ENCODE measurements around the gene TMEM236.

TMEM236 gene

DNA sequence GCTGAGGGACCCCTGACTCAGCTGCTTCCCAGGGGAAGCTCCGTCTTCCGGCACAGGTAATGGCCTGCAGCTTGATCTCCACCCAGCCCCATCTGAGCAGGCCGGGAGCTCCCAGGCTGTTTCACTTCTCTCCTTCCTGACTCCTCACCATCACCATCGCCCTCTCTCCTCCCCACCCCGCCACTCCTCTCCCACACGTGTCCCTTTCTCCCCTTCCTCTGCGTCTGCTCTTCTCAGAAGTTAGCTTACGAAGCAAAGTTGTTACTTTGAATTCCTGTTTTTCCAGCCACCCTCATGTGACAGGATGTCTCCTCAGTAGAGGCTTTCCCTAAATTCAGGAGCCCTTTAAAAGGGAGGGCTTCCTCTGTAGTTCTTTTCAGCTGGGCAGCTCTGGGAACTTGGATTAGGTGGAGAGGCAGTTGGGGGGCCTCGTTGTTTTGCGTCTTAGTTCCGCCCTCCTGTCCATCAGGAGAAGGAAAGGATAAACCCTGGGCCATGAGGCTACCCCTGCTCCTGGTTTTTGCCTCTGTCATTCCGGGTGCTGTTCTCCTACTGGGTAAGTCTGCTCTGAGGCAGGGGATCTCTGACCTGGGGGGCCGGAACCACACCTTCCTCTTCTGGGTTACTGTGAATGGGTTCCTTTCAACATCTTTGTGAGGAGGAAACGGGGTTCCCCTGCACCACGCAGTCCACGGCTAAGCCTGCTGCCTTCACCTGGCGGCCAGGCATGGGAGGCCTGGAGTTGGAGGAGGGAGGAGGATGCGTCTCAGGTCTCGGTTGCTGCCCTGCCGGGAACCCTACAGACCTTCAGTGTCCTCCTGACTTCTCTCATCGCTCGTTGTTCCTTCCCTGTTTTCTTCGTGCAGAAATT lies 57.2 kb downstream of the TMEM236 start, which contains the start of gene MRC1:
TSS of gene MRC1 (plus strand) at position 378 of the 871 bp plus-strand sequence. CDS start at position 496, 118 bp downstream.
- no peak for TF ChIP-seq ZBTB7A (IDR thresholded peaks at IDR 0.05; ENCODE audit: low read depth)
- TF ChIP-seq FOXM1 (IDR thresholded peaks at IDR 0.05; ENCODE audit: borderline replicate concordance, low read depth), result no peak
- TF ChIP-seq, protein P1, sequence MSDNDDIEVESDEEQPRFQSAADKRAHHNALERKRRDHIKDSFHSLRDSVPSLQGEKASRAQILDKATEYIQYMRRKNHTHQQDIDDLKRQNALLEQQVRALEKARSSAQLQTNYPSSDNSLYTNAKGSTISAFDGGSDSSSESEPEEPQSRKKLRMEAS (IDR thresholded peaks at IDR 0.05), result no peak
- TF ChIP-seq, protein P2, sequence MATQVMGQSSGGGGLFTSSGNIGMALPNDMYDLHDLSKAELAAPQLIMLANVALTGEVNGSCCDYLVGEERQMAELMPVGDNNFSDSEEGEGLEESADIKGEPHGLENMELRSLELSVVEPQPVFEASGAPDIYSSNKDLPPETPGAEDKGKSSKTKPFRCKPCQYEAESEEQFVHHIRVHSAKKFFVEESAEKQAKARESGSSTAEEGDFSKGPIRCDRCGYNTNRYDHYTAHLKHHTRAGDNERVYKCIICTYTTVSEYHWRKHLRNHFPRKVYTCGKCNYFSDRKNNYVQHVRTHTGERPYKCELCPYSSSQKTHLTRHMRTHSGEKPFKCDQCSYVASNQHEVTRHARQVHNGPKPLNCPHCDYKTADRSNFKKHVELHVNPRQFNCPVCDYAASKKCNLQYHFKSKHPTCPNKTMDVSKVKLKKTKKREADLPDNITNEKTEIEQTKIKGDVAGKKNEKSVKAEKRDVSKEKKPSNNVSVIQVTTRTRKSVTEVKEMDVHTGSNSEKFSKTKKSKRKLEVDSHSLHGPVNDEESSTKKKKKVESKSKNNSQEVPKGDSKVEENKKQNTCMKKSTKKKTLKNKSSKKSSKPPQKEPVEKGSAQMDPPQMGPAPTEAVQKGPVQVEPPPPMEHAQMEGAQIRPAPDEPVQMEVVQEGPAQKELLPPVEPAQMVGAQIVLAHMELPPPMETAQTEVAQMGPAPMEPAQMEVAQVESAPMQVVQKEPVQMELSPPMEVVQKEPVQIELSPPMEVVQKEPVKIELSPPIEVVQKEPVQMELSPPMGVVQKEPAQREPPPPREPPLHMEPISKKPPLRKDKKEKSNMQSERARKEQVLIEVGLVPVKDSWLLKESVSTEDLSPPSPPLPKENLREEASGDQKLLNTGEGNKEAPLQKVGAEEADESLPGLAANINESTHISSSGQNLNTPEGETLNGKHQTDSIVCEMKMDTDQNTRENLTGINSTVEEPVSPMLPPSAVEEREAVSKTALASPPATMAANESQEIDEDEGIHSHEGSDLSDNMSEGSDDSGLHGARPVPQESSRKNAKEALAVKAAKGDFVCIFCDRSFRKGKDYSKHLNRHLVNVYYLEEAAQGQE (IDR thresholded peaks at IDR 0.05; ENCODE audit: low read depth), result no peak
- TF ChIP-seq CREB1 (IDR thresholded peaks at IDR 0.05; ENCODE audit: low read depth), result no peak

DNA sequence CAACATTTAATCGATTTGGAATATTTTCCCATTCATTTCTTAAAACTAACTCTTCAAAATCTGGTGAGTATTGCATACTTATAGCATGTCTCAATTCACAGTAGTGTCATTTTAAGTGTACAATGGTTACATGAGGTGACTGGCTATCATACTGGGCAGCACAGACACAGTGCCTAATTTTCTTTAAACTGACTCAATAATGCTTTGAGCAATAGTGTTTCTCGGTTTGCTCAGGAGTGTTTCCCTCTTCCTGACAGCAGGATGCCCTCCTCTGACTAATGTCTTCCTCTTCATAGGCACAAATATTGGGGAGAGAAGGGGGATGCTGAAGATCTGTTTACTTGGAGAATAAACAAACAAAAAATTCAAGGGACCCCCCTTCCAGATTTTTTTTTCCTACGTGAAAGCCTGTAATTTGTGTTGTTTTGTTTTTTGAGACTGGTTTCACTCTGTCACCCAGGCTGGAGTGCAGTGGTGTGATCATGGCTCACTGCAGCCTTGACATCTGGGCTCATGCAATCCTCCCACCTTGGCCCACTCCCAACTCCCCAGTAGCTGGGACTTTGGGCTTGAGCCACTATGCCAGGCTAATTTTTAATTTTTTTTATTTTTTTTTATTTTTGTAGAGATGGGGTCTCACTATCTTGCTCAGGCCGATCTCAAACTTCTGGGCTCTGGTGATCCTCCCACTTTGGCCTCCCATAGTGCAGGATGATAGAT lies 59.3 kb downstream of the TMEM236 start:
- TF ChIP-seq, protein P1 (IDR thresholded peaks at IDR 0.05), result no peak

DNA sequence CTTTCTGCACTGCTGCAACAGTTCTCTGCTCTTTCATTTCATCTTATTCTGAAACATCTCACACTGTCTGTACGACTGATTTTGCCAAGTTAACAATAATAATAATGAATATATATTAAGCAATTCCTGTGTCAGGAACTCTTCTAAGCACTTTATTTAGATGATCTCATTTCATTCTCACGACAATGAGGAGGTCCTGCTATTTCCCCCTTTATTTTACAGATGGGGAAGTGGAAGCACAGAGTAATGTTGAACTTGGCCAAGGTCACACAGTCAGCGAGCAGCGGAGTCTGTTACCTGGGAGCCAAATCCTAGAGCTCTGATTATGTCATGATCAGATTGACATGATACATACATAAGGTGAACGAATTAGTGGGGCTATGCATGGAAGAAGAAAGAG lies 63.0 kb downstream of the TMEM236 start:
- TF ChIP-seq, protein P2 (IDR thresholded peaks at IDR 0.05; ENCODE audit: low read depth), result no peak
- TF ChIP-seq NFIC (IDR thresholded peaks at IDR 0.05), result no peak
- TF ChIP-seq YY1 (IDR thresholded peaks at IDR 0.05; ENCODE audit: low read depth), result no peak
- no peak for TF ChIP-seq TAF1 (IDR thresholded peaks at IDR 0.05; ENCODE audit: low read depth)
- TF ChIP-seq CEBPB (IDR thresholded peaks at IDR 0.05), result no peak
- TF ChIP-seq RAD21 (IDR thresholded peaks at IDR 0.05; ENCODE audit: low read depth), result no peak

DNA sequence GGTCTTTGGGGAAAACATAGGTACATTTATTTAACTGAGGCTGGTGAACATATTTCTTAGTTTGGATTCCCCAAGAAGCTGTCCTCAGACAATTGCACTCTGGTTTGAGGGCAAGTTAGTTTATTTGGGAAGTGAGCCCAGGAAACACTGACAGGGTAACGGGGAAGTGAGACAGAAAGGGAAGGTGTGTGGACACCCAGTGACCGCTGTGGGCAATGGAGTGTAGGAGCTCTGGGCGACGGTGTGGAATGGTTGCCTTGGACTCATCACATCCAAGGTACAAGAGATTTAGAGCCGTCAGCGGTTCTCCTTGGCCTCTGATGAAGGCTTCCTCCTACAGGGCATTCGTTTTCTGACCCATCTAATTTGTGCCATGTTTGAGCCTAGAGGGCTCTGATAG lies 64.2 kb downstream of the TMEM236 start:
- TF ChIP-seq, protein P1 (IDR thresholded peaks at IDR 0.05), result no peak
- TF ChIP-seq CEBPB (IDR thresholded peaks at IDR 0.05) (no peak), EGR1 (IDR thresholded peaks at IDR 0.05) (no peak)

DNA sequence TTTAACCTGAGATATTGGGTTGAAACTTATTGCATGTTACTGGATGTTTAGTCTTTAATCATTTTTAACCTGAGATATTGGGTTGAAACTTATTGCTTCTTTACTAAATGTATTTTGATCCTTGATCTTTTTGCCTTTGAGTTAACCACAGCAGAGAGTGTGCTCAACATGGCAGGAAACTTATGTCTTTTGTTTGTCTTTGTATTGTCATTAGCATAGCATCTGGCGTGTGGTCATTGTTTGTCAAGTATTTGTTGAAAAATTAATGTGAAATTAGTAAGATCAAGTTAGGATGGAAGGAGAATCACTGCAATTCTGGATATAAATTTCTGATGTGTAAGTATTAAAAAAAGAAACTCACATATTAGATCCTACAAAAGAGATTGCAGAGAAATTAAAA lies 65.3 kb downstream of the TMEM236 start:
- TF ChIP-seq, protein P1 (IDR thresholded peaks at IDR 0.05), result no peak
- TF ChIP-seq EGR1 (IDR thresholded peaks at IDR 0.05) (no peak), RAD21 (IDR thresholded peaks at IDR 0.05; ENCODE audit: low read depth) (no peak), TCF12 (IDR thresholded peaks at IDR 0.05; ENCODE audit: low read depth) (no peak), YY1 (IDR thresholded peaks at IDR 0.05; ENCODE audit: low read depth) (no peak), TAF1 (IDR thresholded peaks at IDR 0.05; ENCODE audit: low read depth) (no peak), EP300 (IDR thresholded peaks at IDR 0.05; ENCODE audit: borderline replicate concordance) (no peak), CREB1 (IDR thresholded peaks at IDR 0.05; ENCODE audit: low read depth) (no peak), NFIC (IDR thresholded peaks at IDR 0.05) (no peak), CEBPB (IDR thresholded peaks at IDR 0.05) (no peak), TEAD4 (IDR thresholded peaks at IDR 0.05) (no peak), ZBTB7A (IDR thresholded peaks at IDR 0.05; ENCODE audit: low read depth) (no peak), FOXM1 (IDR thresholded peaks at IDR 0.05; ENCODE audit: borderline replicate concordance, low read depth) (no peak)
- TF ChIP-seq, protein P2 (IDR thresholded peaks at IDR 0.05; ENCODE audit: low read depth), result no peak
- TF ChIP-seq, protein P3, sequence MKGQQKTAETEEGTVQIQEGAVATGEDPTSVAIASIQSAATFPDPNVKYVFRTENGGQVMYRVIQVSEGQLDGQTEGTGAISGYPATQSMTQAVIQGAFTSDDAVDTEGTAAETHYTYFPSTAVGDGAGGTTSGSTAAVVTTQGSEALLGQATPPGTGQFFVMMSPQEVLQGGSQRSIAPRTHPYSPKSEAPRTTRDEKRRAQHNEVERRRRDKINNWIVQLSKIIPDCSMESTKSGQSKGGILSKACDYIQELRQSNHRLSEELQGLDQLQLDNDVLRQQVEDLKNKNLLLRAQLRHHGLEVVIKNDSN (IDR thresholded peaks at IDR 0.05), result no peak

All from Ishikawa (cell line).